Activated B cell treated with CpG ODN at 0.5 μM for 24 hours (primary cell): ENCODE results near the gene CENPC. TPM values are rescaled to one million over a fixed set of nuclear protein-coding genes. Genes with fewer than 3 reads are reported as not detected.
A peak's percentile ranks its signal among the peaks of the same experiment; 100 is the strongest.

Source experiments
- ATAC-seq: fragments of 200-7000 bp; cut with Tn5 transposase; one replicate; pipeline ENCODE4 v1.10.0; 2021; ENCODE audit warnings: low read depth, mild to moderate bottlenecking, moderate library complexity
- CTCF ChIA-PET: fragments of 350-600 bp; sonication (Branson Sonifier 250); formaldehyde crosslinking; loops from one replicate; lab custom pipeline; 2021; ENCODE audit warnings: antibody characterized with exemption; lab: Charles Lee
- POLR2A ChIA-PET: fragments of 350-600 bp; sonication (Branson Sonifier 250); formaldehyde crosslinking; loops from one replicate; lab custom pipeline; 2021; ENCODE audit warnings: antibody characterized with exemption; lab: Charles Lee
- DNase-seq: peaks from one replicate; pipeline ENCODE4 v3.0.0; 2022
- H3K27ac Mint-ChIP-seq: one replicate; pipeline ENCODE4 v1.8.0; 2020; ENCODE audit warnings: mixed read lengths
- H3K27me3 Mint-ChIP-seq: one replicate; pipeline ENCODE4 v1.8.0; 2021; ENCODE audit warnings: mixed read lengths
- H3K36me3 Mint-ChIP-seq: one replicate; pipeline ENCODE4 v1.8.0; 2021; ENCODE audit warnings: low read depth, mixed read lengths
- H3K4me1 Mint-ChIP-seq: one replicate; pipeline ENCODE4 v1.8.0; 2021; ENCODE audit warnings: mixed read lengths
- H3K4me3 Mint-ChIP-seq: one replicate; pipeline ENCODE4 v1.8.0; 2020; ENCODE audit warnings: mild to moderate bottlenecking, mixed read lengths
- H3K9me3 Mint-ChIP-seq: one replicate; pipeline ENCODE4 v1.8.0; 2020; ENCODE audit warnings: mixed read lengths
- CTCF ChIP-seq: fragments of 200-600 bp; IDR thresholded peaks from one replicate; pipeline ENCODE4 v1.8.0; 2022; ENCODE audit warnings: antibody characterized with exemption, mild to moderate bottlenecking
- intact Hi-C: fragments of 100-400 bp; cut with micrococcal nuclease; formaldehyde crosslinking; loops from one replicate; pipeline ENCODE4 v1.15.1; 2024
- total RNA-seq: library from RNA; stranded (reverse); gene quantifications from 2 replicates; pipeline ENCODE4 v1.2.3, GENCODE V29; 2022

Gene CENPC
- total RNA-seq, 1 donor from 2014 or later, result 46.0 TPM

- ChIA-PET CTCF (no interaction called here), POLR2A (interaction anchor here (1.7 kb wide), 1 partner anchor 11 kb away, joined by 5 read pairs; no protein-coding TSS in a partner anchor)
- H3K27me3 Mint-ChIP-seq, result no peaks in the 10 kb centered on the region
- TF ChIP-seq CTCF, result no peak
- no peaks in the 10 kb centered on the region for H3K9me3 Mint-ChIP-seq
- H3K27ac Mint-ChIP-seq, result peak overlapping the region; percentile 57
- no peak for DNase-seq
- H3K36me3 Mint-ChIP-seq, result peaks cover 42% of the 10 kb centered on the region
- intact Hi-C loops, result no loop called here
- peaks cover 73% of the 10 kb centered on the region for H3K4me1 Mint-ChIP-seq
- no peak overlapping the region for H3K4me3 Mint-ChIP-seq
- no peak for ATAC-seq
Observed at GRCh38 chr4:67566335-67566734, 21.0 kb upstream of the CENPC start.

- ATAC-seq (no peak), DNase-seq (no peak)
- Mint-ChIP-seq H3K4me1 (peaks cover 76% of the 10 kb centered on the region), H3K4me3 (no peak overlapping the region), H3K9me3 (no peaks in the 10 kb centered on the region), H3K36me3 (peaks cover 40% of the 10 kb centered on the region), H3K27me3 (no peaks in the 10 kb centered on the region), H3K27ac (no peak overlapping the region)
- ChIA-PET CTCF (interaction anchor here (0.7 kb wide), 1 partner anchor 8 kb away, joined by 3 read pairs; no protein-coding TSS in a partner anchor), POLR2A (interaction anchor here (0.5 to 1.7 kb wide), 5 partner anchors 10 to 98 kb away, joined by 3 to 6 read pairs (median 5); no protein-coding TSS in a partner anchor)
- intact Hi-C loops, result no loop called here
- no peak for TF ChIP-seq CTCF
Observed at GRCh38 chr4:67565284-67565683, 20.0 kb upstream of the CENPC start.

- Mint-ChIP-seq H3K4me1 (peaks cover 76% of the 10 kb centered on the region), H3K27ac (peak within 1 kb of the TSS; percentile 99), H3K27me3 (no peaks in the 10 kb centered on the region), H3K9me3 (no peaks in the 10 kb centered on the region), H3K4me3 (peak within 1 kb of the TSS; percentile 98), H3K36me3 (peaks cover 27% of the 10 kb centered on the region)
- ATAC-seq (peak; percentile 80), DNase-seq (peak; percentile 27)
- no peak for TF ChIP-seq CTCF
- POLR2A ChIA-PET, result interaction anchor here (0.7 to 1.4 kb wide), 7 partner anchors 8 to 143 kb away, joined by 4 to 8 read pairs (median 6); partner anchors contain the start of genes CENPC and UBA6
- CTCF ChIA-PET, result interaction anchor here (1.7 kb wide), 1 partner anchor 23 kb away, joined by 6 read pairs; no protein-coding TSS in a partner anchor
- intact Hi-C loops, result loop anchor here (1.0 kb wide), 5 partner anchors 8 to 23 kb away; partner anchors contain the start of gene CENPC
Observed at GRCh38 chr4:67558493-67558892, 13.2 kb upstream of the CENPC start, which contains the start of gene STAP1. Gene STAP1 (plus strand): TSS chr4:67558727. CDS start chr4:67558810, 83 bp downstream.

- POLR2A ChIA-PET, result interaction anchor here (1.0 to 1.7 kb wide), 4 partner anchors 10 to 26 kb away, joined by 4 to 7 read pairs (median 4); no protein-coding TSS in a partner anchor
- intact Hi-C loops, result no loop called here
- DNase-seq, result no peak
- Mint-ChIP-seq H3K27me3 (no peaks in the 10 kb centered on the region), H3K9me3 (no peaks in the 10 kb centered on the region), H3K4me1 (peaks cover 75% of the 10 kb centered on the region), H3K36me3 (peaks cover 13% of the 10 kb centered on the region), H3K27ac (peak overlapping the region; percentile 99), H3K4me3 (no peak overlapping the region)
- no peak for ATAC-seq
- no peak for TF ChIP-seq CTCF
- CTCF ChIA-PET, result interaction anchor here (1.6 kb wide), 1 partner anchor 11 kb away, joined by 5 read pairs; no protein-coding TSS in a partner anchor
Observed at GRCh38 chr4:67556436-67556835, 11.1 kb upstream of the CENPC start.

- TF ChIP-seq CTCF, result no peak
- POLR2A ChIA-PET, result interaction anchor here (0.7 to 1.7 kb wide), 4 partner anchors 9 to 146 kb away, joined by 3 to 5 read pairs (median 4); partner anchors contain the start of gene UBA6
- ATAC-seq, result no peak
- no peaks in the 10 kb centered on the region for H3K9me3 Mint-ChIP-seq
- H3K4me3 Mint-ChIP-seq, result no peak overlapping the region
- H3K4me1 Mint-ChIP-seq, result peaks cover 75% of the 10 kb centered on the region
- CTCF ChIA-PET, result interaction anchor here (1.0 kb wide), 1 partner anchor 32 kb away, joined by 3 read pairs; no protein-coding TSS in a partner anchor
- no peaks in the 10 kb centered on the region for H3K27me3 Mint-ChIP-seq
- no peak for DNase-seq
- intact Hi-C loops, result no loop called here
- H3K27ac Mint-ChIP-seq, result peak overlapping the region; percentile 8
- peaks cover 6% of the 10 kb centered on the region for H3K36me3 Mint-ChIP-seq
Observed at GRCh38 chr4:67555447-67555846, 10.1 kb upstream of the CENPC start.
